HG02884 (cell line): ENCODE measurements around the gene VASH1.

ENCODE experiments used
- ATAC-seq: cut with Tn5 transposase; IDR thresholded peaks from one replicate; pipeline ENCODE4 v1.9.1; 2021; ENCODE audit warnings: mild to moderate bottlenecking, moderate library complexity; ENCODE audit not compliant: unreplicated experiment

The VASH1 gene

DNA sequence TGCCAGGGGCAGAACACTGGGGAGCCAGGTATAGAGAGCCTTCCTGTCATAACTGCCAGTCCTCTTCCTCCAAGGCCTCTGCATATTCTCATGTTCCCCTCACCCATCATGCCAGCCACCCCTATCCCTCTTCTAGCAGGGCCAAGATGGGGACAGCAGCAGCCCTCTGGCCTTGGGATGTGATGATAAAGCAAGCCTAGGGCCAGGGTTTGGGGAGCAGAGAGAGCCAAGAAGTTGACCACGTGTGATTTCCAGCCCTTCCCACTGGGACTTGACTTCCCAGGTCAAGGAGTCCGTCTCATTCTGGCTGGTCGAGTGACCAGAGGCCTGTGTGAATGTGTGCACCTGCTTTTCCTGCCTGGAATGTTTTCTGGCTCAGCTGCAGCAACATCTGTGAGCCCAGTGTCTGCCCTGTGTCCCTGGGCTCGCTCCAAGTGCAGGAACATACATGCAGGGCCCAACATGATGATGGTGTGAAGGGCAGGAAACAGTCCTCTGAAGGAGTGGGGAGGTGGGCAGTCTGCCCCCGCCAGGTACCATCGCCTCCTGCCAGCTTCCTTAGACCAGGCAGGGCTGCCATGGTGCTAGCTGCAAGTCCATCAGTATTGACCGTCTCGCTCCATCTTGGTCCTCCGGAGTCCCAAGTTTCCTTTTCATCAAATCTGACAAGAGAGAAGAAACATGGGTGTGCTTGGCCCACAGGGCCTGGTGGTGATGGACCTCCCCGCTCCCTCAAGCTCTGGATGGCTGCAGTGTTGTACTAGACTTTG, 21.0 kb downstream of the VASH1 start:
- ATAC-seq: no peak

DNA sequence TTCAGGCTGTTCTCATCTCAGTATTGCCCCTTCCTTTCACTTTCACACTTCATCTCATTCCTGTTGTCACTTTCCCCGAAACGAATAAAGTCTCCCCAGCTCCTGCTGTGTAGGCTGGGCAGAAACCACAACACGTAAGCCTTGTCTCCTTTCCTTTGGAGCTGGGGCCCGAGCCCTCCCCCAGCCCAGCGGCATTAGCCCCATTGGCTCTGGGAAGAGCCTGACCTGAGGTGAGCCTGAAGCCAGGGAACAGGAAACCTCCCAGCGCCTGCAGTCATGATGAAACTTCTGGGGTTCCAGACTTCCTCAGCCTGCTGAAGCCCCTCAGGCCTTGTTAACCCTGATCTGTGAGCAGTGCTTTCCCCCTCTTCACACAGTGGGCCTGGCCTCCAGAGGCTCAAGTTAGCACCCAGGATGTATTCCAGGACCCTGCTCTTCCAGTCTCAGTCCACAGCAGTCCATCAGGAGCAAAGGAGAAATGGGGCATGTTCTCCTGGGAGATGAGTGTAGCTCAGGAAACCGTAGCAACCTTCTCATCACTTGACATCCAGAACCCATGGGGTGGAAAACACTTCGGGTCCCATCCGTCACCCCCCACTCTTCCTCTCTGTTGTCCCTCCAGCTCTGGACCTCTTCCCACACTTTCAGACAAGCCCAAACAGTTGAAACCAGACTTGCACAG, 21.8 kb downstream of the VASH1 start:
- peak; percentile 46 for ATAC-seq

DNA sequence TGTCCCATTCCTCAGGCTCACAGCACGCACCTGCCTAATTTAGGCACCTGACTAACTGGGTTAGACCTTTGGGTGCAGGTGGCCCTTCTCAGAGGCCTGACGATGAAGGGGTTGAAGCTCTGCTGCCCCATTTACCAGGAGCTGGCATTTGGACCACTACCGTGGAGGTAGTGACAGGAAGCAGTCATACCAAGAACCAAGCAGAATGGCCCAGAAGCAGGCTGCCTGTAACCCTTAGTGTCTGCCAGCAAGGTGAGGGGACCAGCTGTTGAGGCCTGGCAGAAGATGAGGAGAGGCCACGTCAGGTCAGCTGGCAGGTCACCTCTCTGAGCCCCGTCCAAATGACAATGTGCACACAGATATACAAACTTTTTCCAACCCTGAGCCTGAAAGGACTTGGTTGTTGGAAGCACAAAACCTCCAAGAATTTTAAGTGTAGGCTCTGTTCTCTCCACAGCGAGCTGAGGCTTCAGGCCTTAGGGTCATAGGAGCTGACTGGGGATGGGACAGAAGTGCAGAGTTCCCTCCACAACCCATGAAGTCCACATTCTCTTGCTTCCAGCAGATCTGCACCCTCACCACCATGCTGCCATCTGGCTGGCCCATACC, 23.1 kb downstream of the VASH1 start:
- ATAC-seq: no peak

DNA sequence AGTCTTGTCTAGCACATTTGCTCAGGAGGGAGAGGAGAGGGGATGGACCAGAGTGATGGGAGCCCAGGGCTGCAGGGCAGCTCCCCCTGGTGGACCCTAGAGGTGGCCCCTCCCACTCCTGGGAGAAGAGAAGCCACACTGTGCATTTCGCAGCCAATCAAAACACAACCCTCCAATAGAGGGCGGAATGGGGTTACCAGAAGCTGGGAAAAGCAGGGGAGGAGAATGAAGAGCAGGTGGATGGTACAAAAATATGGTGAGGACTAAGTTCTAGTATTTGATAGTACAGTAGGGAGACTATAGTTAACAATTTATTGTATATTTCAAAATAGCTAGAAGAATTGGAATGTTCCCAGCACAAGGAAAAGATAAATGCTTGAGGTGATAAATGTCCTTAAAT, 23.6 kb downstream of the VASH1 start:
- ATAC-seq: peak; percentile 78

DNA sequence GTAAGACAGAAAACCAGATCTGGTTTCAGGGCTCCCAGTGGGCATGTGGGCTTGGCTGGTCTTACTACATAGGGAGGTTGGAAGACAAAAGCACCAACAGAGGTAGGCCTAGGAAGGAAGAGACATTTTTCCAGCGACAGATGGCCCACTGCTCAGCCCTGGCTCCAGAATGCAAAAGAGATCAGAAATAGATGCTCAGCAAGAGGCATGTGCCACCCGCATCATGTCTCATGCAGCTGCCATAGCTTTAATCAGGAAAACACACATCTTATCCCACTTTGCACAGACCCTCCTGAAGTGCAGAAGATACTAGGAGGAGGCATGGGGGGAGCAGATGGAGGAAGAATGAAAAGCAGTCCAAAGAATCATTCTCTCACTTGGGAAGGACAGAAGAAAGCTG, 25.3 kb downstream of the VASH1 start:
- no peak for ATAC-seq

DNA sequence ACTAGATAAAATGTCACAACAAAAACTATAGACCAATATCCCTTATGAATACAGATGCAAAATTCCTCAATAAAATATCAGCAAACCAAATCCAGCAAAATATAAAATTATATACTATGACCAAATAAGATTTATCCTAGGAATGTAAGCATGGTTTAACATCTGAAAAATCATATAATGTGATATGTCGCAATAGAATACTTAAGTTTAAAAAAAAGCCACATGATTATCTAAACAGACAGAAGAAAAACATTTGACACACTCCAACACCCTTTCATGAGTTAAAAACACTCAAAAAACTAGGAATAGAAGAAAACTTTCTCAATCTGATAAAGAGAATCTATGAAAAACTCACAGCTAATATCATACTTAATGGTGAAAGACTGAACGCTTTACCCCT, 31.2 kb downstream of the VASH1 start:
- ATAC-seq: no peak

DNA sequence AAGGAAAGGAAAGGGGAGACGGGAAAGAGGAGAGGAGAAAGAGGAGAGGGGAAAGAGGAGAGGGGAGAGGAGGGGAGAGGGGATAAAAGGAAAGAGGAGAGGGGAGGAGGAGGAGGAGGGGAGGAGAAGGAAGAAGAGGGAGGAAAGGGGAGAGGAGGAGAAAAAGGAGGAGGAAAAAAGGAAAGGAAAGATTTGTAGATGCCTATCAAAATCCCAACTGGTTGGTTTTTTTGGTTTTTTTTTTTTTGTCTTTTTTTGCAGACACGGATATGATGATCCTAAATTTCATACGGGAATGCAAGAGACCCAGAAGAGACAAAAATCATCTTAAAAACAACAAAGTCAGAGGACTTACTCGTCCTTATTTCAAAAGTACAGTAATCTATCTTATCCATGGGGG, 32.1 kb downstream of the VASH1 start:
- no peak for ATAC-seq

DNA sequence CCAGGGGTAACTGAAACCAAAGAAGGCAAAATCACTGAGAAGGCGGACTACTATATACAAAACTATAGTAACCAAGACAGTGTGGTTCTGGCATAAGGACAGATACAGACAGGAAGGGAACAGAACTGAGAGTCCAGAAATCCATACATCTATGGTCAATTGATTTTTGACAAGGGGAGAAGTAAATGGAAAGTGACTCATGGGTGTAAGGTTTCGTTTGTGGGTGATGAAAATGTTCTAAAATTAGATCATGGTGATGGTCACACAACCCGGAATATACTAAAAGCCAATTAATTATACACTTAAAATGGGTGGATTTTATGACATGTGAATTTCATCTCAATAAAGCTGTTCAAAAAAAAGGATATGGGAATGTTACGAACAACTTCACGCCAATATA, 32.7 kb downstream of the VASH1 start:
- ATAC-seq: no peak

DNA sequence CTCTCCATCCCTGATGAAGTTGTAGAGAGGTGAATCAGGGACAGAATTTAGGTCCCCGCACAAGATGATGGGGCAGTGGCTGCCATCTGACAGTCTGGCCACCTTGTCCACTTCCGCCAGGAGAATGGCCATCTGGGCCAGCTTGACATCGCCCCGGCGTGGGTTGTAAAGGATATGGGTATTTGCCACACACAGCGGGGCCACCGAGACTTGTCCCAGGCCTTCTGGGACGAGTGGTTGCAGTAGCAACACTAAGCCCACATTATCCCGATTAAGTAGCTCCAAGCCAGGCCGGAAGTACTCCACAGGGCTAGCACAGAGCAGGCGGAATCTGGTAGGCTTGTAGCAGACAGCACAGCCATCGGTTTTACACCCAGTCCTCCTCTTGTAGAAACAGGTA, 45.2 kb downstream of the VASH1 start:
- no peak for ATAC-seq

DNA sequence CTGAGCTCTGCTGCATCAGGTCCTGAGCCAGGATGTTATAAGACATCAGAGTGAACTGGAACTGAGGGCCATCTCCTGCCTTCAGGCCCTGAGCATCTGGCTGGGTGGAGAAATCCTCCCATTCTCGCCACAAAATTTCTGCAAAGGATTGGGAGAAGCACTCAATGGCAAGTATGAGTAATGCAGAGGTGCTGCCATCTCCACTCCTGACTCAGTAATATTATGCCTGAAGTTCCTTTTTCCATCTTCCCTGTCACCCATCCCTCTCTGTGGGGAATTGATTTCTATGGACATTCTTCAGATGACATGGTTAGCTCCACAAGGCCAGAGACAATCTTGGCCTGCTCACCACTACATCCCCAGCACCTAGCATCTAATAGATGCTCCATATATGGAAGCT, 46.7 kb downstream of the VASH1 start:
- ATAC-seq: no peak

DNA sequence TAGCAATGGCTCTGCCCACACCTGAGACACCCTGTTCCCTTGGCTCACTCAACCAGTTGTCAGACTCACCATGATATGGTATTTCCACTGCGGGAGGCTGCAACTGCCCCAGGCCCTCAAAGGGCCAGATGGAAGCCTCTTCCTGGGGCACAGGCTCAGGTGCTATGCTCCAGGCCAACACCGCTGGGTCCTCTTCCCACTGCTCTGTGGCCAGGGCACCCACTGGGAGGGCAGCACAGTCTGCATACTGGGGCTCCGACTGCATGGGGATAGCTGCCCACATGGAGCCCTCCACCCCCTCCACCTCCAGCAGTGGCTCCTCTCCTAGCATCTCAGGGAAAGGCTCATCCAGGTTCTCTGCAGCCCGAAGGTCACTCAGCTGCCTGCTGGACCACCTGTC, 47.7 kb downstream of the VASH1 start:
- ATAC-seq: no peak

DNA sequence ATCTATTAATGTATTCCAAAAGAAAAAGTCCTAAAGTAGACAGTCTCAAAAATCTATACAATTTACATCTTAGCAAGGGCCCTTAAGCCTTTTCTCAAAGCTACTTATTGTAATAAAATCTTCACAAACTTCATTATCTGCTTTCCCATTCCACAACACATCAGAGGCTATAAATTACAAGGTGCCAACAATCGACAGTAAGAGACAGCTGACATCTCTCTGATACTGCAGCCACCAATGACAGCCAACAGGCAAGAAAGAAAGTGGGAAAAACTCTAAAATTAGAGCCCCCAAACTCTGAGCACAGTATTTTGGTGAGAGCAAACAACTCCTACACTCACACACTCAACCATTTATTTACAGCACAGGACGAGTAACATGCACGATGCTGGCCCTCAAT, 49.3 kb downstream of the VASH1 start:
- no peak for ATAC-seq

DNA sequence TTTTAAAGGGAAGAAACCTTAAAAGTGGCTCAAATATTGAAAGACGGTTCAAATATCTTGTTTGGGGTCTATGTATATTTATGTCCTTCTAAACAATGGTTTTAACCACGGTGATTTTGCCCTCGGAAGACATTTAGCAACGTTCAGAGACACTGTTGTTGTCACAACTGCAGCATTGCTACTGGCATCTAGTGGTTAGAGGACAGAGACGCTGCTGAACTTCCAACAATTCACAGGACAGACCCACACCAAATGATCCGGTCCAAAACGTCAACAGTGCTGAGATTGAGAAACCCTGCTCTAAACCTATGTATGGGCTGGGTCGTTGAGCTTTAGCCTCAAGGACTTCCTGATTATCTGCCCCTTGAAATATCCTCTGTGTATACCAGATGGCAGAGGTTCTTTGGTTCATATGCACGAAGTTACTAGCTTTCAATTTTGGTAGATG, 49.7 kb downstream of the VASH1 start:
- no peak for ATAC-seq

DNA sequence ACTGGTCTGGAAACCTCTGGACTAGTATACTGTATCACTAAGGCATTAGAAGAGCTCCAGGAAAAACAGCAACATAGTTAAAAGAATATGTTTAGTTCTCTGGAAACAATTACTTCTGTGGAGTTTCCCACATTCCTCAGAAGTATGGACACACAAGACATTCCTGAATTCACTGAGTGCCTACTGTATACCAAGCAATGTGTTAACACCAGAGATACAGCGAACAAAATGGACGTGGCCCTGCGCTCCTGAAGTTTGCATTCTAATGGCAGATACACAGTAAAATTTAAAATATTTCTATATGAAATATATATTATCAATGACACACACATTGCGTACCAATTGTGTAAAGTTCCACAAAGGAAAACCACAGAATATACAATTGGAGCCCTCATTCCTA, 50.3 kb downstream of the VASH1 start:
- ATAC-seq: no peak

DNA sequence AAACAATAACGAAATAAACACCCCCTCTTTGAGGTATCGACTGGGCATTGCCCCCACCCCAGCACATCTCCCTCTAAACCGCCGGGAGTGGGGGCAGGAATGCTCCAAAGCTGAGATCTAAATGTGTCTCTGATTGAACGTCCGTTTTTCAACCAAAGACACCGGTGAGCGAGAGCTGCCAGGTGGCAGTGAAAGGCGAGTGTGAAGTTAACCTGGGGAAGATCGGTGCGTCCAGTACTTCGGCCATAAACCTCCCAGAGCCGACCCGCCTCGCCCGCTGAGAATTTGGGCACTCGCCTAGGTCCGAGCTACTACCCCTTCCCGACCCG, 50.8 kb downstream of the VASH1 start:
- peak; percentile 3 for ATAC-seq

DNA sequence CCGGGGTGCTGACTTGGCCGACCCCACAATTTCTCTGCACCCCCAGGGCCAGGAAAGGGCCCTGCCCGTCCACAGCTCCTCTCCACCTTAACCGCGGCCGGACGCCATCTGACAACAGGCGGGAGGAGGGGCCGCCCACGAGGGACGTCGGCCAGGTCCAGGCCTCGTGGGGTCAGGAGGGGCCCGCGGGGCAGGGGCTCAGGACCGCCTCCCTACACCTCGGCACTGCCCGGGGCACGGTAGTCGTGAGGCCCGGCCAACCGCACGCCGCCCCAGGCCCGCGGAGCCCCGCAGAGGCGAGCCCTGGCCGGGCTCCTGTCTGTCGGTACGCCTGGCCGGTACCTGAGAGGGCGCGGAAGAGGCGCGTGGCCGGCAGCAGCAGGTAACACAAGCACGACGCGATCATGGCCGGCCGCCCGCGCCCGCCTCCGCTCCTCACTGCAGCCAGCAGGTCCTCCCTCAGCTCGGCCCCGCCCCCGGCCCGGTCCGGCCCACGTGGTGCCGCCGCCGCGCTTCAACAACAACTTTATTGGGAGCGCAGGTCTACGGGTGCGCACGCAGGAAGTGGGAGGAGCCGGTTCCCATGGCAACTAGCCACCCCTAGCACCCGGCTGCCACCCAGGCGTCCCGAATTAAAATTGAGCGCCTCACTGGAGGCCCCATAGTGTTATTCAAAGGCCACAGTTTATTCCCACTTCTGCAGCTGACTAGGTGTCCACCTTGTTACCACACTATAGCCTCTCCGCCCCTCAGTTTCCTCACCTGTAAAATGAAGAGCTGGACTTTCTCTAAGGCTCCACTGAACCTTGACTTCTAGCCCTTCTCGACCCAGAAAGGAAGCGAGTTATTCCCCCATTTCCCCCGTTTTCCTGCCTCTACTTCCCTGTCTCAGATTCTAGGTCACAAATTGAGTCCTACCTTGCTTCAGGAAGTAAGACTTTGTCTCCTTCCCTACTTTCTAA, 51.4 kb downstream of the VASH1 start, which contains the start of gene ANGEL1:
Gene ANGEL1, minus strand, starts transcription at position 461 of the 962 bp plus-strand sequence. Its CDS starts 55 bp downstream, at position 406.
- ATAC-seq: peak; percentile 78

DNA sequence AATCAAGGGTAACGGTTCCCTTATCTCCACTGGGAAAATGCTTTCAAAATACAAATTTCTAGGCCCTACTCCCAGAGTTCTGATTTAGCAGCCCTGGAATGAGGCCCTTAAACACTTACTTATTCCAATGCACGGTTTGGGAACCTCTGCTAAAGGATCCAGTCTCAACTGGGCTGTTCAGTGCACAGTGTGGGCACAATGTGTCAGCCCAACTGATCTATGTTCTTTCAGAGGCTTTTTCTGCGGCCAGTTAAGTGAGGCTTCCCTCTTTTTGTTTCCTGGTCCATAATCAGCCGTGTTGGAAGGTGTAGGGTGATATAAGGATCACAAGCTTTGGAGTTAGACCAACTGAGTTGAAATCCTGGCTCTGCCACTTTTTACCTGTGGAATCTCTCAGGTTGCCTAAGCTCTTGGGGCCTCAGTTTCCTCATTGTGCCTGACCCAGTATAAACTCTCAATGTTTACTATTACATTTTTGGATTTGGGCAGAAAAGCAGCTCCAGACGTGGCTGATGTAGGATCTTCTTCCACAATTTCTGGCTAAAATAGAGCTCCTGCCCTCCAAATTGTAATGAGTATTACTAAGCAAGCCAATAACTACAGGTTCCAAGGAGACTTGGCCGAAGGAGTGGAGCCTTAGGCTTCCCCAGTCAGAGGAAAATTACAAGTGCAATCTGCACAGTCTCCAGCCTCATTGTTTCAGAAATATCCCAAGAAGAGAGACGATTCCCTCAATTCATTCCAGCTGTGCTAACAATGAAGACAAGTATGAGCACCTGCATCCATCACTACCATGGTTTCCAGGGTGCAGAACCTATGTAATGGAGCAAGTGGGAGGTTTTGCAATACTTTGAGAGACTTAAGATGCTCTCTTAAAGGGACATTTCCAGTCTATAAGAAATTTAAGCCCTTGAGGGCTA, 53.7 kb downstream of the VASH1 start:
- no peak for ATAC-seq

DNA sequence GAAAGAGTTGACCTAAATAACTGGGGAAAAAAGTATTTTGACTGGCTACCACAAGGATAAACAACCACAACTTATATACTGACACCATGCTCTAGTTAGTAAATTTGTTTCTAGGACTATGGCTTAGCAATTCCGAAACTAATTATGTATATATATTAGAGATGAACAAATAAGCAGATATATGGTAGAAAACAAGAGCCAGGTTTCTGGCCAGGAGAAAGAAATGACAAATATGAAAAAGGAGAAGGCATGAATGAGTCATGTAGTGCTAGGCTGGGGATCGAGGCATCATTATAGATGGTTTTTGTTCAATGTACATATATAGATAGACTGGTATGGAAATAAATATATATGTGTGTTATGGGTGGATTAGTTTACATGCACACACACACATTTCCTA, 59.4 kb downstream of the VASH1 start:
- ATAC-seq: no peak

DNA sequence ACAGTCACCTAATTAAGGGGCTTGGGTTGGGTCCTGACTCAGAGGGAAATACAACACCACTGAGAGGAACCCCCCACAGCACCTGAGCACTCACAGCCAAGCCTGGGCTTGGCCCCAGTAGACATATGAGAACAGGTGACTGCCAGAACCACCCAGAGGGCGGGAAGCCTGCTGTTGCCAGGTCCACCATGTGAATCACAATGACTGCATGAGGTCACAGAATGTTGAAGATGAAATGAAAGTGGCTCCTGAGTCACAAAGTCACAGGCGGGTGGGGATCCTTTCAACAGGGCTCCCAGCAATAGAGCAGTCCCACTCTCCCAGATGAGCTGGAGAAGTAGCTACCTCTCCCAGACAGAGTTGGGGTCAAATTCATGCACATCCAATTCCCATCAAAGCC, 64.9 kb downstream of the VASH1 start, which contains the start of gene LRRC74A:
Gene LRRC74A, plus strand, starts transcription at position 287 of the 400 bp plus-strand sequence. CDS start 290 bp downstream, outside the sequence.
- no peak for ATAC-seq
